CD4-positive, alpha-beta T cell treated with Interleukin-17A for 4 hours (primary cell): ENCODE data around the gene ATXN1.

Experiments
- DNase-seq: peaks from one replicate; pipeline ENCODE4 v3.0.0-alpha.2; 2020; ENCODE audit warnings: mixed read lengths

ATXN1 gene

DNA sequence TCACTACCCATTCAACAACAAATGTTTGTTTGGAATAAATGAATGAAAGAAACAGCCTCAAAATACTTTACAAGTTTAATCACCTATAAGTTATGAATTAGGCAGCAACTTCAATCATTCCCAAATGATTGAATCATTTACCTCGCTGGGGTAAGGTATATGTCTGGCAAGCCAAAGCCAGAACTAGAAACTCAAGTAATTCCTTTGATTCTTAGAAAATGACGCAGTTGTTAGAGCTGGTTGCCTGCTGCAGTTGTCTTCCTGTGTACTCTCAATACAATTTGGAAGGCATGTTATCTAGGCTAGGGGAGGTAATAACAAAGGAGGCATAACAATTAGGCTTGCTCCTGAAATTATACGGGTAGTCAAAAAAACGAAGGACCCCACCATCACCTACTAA lies 160.6 kb downstream of the ATXN1 start:
- no peak for DNase-seq

DNA sequence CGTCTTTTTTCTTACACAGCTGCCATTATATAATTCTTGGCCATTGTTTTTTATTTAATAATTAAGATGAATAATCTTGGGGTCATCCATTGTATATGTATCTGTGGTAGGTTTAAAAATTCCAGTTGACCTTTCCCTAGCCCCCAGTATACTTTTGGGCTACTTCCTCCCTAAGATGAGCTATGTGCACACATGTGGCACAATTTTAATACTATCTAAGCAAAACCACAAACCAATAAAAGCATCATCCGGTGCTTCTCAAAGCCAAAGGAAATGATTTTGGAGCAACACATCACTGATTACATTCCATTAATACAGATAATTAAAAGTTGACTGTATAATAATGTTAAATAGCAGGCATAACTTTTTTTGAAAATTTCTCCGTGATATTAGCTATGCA lies 161.2 kb downstream of the ATXN1 start:
- DNase-seq, result no peak

DNA sequence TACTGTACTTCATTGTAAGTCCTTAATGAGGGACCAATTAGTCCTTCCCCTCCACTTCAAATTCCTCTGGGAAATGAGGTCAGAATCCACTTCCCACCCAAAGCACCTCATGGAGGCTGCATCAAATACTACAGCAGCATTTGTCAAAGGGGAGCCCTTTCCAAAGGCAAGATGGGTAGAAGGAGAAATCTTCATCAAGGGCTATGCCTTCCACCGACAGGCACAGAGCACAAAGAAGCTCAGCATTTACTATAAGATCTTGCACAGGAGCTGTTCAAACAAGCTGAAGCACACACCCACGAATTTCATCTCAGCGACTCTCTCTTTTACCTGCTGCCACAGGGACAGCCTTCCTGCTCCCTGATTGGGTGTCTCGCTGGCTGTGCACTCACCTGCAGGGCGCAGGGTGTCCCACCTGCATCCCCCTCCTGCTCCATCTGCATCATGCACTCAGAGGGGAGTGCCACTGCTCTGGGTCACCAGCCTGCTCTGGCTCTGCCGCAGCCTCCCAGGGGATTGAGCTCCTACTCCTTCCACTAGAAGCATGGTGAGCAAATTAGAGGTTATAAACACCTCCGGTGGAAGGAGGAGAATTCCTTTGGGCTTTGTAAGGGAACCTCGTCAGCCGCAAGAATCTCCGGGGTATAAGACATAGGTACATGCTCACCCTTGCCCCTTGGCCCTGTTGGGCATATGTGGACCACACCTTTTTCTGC lies 164.5 kb downstream of the ATXN1 start:
- DNase-seq, result no peak

DNA sequence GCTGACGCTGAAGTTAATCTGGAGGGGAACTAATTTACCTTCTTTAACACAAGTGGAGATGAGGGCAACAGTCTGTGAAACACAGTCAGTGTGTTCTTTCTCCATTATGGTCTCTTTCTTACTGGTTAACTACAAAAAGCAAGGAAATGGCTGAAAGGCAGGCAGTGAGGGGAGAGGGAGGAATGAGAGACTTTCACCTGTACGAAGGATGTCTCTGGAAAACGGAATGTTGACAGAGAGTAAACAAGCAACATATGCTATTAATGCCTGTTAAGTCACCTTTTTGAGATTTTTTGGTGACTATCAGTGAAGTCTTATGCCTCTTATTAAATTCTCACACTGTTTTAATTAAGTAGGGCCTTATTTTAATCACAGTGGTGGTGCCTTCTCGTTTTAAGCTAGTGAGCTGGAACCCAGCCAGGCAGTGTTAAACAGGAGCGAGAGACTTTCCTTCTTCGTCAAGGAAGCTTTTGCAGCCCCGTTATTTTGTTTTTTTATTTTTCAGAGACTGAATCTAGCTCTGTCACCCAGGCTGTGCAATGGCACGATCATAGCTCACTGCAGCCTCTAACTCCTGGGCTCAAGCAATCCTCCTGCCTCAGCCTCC lies 165.6 kb downstream of the ATXN1 start:
- DNase-seq, result no peak

DNA sequence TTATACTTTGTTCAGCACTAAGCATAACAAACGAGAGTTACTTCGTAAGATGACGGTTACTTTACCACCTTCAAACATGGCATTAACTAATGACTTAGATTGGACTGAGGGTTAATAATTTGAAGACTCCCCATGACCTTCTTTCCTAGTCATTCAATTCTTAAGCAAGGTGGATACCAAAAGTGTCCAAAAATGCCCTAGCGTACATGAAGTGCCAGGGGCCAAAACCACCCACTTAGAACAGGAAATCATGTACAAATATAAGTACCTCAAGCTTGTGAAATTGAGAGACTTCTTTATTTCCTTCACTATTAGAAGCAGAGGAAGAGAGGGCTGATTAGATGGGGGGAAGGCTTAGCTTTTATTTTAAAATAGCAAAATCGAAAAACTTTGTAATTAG lies 166.4 kb downstream of the ATXN1 start:
- DNase-seq, result no peak

DNA sequence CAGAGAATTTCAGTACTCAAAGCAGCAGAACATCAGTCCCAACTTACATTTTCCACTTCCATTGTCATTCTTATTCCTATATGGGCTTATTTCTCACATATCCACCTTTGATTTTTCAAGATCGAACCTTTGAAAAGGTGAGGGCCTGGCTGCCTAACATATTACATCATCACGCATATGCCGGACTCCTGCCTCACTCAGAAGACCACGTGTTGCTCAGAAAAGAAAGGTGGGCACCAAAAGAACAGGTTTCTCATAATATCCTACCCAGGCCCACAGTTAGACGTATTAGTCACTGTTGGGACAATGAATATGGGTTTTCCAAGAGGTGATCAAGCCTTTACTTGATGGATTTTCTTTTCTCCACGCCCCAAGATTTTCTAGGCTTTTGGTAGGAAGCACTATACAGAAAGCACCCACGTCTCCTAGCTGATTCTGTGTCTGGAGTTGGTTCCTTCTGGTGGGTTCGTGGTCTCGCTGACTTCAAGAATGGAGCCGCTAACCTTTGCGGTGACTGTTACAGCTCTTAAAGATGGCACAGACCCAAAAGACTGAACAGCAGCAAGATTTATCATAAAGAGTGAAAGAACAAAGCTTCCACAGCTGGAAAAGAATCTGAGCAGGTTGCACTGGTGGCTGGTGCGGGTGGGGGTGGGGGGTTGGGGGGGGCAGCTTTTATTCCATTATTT lies 168.9 kb downstream of the ATXN1 start:
- DNase-seq, result no peak

DNA sequence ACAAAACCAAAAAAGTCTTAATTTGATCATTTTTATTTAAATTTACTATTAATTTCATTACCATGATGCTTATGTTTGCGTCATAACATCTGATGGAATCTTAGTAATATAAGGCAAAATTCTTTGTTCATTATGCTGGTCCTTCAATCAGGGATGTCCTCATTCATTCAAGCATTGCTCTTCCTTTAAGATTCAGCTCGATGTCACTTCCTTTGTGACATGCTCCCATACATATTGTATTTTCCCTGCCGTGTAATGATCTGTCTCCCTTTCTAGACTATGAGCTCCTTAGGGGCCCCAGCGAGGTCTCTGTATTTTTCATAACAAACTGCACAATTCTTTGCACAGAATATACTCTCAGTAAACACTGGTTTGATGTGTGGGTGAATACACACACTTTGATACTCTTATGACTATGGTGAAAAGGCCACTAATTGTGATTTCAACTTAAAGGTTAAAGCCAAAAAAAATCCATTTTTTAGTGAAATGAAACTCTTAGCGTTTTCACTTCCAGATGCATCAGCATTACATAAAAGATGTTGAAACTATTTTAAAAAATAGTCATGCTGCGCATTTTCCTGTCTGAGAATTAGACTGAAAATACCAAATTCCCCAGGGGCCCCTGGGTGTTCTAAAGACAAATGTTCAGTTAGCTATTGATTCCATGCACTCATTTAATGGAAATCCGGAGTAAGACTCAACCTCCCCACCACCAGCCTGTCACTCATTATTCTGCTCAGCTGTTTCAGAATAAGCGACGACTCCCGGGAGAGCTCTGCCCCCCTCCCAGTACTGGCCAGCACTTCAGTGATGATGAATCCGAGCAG lies 169.7 kb downstream of the ATXN1 start:
- DNase-seq, result no peak

DNA sequence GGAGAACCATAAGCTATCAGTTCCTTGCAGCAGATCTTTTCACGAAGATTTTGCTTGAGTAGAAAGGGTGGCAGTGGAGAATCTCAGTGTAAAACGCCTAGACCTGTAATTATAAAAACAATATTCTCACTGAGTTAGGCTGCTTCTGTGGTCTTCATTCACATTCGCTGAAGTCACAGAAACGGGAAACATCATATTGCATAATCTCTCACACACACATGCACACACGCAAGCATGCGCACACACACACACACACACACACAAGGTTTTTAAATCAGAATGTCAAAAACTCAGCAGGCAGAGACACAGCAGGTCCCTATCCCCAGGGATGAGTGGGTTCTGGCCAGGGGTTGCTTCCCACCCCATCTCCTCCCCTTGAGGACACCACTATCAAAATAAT lies 175.5 kb downstream of the ATXN1 start:
- no peak for DNase-seq

DNA sequence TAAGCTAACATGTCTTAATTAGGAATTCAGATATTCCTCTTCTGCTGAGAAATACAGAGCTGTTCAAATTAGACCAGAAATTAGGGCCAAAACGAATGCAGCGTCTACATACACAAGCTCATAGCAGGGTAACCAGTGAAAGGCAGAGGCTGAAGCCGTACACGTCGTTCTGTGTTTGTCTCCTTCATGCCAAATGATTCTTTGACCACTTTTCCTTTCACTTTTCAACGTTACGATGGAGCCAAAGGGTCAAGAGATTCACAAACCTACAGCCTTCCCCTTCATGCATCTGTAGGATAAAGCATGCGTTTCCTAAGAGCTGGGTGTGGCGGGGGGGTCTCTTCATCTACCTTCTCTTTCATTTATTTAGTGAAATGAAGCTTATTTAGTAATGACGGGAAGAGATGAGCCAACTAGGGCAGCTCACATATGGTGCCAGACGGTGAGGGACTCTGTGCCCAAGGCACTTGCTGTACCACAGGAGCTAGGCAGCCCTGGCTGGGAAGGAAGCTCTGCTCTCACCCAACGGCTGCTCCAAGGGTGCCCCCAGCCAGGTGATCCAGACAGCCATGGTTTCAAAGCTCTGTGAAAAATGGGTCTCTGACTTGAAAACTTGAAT lies 178.0 kb downstream of the ATXN1 start:
- no peak for DNase-seq

DNA sequence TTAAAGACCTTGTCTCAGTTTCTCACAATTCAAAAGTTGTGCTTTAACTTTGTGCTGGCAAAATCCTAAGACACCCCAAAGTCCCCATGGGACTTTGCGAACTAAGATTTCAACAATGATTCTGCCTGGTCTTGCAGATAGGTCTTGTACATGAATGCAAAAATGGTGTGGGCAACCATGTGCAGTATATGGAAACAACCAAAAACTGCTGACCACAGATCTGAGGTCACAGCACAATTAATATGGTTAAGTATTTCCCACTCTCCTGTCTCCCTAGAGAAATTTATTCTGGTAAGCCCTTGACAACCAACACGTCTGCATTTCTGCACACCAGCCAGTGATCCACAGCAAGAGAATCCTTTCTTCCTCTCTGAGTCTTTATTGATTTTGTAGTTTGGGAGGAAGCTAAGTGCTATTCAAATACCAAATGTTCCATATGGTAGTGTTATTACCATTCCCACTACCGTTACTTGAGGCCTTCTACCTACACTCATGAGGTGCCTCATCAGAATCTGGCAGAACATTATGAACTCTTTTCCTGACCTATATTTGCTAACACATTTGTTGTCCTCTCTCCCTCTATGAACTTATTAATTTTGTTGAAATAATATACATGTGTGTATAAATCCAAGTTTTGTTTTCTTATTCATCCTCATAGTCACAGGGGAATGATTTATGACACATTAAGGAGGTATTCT lies 178.7 kb downstream of the ATXN1 start:
- no peak for DNase-seq

DNA sequence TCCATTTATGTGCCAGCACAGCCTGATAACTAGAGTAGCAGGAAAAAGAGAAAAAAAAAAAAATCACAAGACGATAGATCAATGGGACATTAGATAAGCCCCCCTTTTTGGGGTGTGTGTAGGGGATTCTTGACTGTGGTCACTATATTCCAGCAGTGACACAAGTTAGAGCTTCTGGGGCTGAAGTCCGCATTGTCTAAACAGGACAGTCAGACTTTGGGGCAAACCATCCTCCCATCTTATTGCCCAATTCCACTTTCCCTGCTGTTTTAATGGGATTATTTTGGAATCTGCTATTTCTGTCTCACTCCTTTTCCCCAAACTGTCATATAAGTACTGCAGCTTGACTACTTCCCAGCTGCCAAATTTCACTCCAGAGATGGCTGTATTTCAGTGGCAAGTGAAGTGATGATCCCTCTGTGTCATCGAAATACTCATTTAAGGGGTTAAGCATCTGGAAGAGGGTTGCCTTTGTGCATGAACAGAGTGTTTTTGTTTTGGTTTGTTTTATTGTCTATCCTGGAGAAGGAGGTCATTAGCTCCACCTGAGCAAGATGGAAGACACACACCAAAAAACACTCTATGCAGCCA lies 182.5 kb downstream of the ATXN1 start:
- no peak for DNase-seq

DNA sequence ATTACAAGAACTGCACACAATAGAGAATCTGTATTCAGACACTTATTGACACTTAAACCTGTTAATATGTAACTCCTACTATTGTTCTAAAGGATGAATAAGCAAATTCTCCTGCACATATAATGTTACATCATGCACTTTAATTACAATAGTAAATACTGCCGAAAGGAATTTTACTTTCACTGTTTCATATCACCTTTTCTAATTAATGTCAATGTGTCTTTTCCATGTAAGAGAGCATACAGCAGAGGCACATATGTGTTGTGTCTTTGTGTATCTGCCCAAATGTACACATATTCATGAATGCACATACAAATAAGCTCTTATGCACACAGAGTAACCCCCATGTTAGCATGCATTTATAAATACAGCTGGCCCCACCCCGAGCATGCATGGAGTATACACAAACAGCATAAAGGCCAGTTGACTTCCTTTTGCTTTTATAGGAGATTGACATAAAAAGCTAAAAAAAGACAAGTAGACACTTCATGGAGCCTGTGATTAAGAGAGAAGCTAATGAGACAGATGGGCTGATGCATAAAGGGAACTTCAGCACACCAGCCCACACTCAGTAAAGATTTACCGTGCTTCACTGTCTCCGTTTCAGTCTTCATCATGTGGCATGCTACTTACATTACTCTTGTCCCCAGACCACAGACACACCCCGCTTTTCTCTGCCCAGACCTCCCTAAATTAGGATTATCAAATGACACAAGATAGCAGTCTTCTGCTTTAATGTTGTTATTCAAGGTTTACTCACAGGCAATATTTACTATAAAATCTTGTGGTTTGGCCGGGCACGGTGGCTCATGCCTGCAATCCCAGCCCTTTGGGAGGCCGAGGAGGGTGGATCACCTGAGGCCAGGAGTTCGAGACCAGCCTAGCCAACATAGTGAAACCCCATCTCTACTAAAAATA lies 184.6 kb downstream of the ATXN1 start:
- DNase-seq, result no peak

DNA sequence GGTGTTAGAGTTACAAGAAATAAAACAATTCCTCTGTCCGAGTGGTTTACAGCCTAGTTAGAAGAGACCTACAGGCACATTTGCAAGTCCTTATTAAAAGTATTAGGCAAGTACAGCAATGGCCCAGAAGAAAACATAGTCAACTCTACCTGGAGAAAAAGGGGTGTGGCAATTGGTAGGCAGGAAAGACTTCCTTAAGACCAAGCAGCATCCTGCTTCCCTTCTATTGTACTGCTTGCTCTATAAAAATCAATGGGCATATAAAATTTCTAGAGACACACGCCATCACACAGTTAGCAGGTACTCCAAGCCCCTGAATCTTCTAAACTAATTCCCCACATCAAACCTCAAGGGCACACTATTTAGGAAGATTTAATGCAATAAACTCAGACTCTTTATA lies 185.6 kb downstream of the ATXN1 start:
- no peak for DNase-seq

DNA sequence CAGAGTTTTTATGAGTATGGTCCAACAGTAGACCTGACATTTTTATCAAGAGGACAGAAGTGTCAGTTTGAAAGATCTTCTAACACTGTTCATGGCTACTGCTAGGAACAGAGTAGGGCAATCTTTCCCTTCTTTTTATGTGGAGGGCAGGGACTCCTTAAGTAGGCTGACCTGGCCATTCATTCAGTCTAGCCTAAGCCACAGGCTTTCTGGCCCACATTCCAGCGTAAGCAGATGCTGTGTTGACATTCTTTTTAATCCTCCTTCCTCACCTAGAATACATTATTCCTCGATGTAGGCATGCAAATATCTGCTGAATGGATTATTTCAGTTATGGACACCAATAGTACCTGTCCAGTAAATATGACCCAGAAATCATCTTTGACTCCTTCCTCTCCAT lies 188.3 kb downstream of the ATXN1 start:
- DNase-seq, result no peak

DNA sequence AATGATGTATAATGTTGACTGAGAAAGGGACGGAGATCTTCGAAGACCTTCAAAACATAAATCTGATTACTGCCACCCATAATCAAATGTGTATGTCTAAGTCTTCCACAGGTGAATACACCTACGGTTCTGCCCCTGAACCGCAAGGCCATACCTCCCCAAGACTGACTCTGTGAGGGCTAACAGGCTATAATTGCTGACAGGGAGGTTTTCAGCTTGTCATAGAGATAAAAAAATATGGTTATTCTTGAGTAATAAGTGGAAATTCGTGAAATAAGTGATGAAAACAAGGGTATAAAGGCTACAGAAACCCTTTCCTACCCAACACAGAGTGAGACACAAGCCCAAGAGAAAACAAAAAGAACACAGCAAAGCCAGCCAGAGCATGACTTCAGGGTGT lies 188.9 kb downstream of the ATXN1 start:
- no peak for DNase-seq

DNA sequence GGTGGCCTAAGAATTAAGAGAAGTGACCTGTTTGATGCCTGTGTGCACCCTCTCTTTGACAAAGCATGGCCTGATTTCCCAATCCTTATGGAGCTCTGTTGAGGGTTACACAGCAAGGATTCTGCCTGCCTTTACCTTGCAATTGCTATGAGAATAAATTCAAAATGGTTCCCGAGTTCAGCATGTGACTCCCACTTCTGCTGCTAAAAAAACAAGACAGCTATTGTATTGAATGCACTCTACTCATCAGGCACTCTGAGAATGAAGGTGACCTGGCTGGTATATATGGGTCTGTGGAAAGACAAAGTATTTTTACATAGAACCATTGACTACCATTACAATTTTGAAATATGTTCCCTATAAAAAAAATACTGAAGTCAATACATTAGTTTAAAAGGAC lies 190.3 kb downstream of the ATXN1 start:
- no peak for DNase-seq

DNA sequence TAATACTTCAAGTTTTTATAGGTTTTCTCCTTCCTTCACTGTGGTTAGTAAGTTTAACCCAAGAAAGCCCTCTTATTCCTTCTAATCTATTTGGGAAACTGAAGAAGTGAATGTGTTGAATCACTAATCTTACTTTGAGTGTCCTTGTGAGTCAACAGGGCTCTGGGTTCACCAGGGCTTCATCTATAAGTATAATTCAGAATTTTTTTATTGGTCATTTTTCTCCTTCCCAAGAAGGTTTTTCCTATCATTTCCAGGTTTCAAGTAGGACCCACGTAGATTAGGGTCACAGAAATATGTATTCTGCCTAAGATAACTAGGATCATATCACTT lies 191.1 kb downstream of the ATXN1 start:
- no peak for DNase-seq

DNA sequence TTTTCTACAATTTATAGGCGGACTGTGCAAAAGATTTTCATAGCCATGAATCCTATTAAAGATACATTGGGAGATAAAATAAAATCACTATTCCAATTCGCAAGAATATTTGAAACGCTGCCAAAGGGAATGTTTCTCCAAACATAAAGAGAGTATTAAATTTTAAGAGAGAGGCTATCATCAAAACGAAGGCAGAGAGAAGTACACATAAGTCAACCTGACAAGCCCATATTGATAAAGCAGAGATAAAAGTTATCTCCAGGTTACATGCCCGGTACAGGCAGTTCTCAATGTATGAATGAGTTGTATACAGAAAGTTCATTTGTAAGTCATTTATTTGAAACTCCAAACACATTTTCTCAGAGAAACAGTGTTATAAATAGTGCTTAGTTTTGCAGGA lies 193.1 kb downstream of the ATXN1 start:
- no peak for DNase-seq

DNA sequence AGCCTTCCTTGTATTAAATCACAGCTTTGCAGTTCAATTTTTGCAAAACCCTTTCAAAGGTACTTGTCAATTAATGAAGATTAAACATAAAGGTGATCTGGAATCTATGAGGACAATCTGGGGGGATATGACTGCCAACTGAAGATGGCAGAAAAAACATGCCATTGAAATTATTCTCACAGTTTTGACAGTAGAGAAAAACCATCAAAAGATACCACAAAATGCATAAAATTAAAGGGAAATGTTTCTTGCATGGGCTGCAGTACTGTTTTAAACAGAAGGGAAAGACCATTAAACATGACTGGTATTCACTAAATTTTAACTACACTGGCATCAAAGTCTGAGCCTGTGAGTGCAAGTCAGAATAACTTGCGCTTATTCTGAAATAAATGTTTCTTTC lies 194.2 kb downstream of the ATXN1 start:
- DNase-seq, result no peak

DNA sequence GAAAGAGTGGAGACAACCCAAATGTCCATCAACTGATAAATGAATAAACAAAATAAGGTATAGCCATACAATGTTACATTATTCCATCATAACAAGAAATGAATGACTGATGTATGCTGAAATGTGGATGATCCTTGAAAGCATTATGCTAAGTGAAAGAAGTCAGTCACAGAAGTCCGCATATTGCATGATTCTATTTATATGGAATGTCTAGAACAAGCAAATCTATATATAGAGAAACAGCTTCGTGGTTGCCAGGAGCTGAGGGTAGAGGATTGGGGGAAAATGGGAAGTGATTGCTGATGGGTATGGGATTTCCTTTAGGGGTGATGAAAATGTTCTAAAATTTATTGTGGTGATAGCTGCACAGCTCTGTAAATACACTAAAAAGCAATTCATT lies 196.8 kb downstream of the ATXN1 start:
- no peak for DNase-seq

DNA sequence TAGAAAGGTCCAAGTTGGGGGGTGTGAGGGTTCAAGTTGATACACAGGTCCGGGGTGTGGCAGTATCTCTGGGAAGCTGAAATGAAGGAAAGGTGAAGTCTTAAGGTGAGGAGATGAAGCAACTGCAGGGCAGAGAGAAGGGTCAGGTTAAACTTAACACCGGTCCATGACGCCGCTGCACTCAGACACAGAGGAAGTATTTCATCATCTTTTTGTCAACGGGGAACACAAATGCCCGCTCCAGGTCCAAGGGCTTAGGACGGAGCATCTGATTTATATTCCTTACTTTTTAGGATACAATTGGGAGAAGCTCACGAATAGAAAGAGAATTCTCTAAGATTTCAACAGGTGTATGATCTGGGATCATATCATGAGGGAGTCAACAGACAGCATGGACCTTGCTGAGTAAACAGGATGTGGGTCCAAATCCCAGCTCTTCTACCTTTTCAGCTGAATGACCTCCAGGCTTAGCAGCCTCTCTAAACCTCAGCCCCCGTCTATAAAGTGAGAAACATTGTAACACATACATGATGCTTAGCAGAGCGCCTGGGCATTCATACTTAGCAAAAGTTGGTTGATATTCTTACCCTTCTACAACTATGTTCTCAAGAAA lies 197.5 kb downstream of the ATXN1 start:
- no peak for DNase-seq
